NB4 (cell line): ENCODE measurements around the gene WNT3.

Experiments used
- MAX ChIP-seq: IDR thresholded peaks from 2 replicates; pipeline ENCODE4 v1.6.1; 2011; ENCODE audit warnings: low read depth, low read length
- POLR2A ChIP-seq: IDR thresholded peaks from 2 replicates; pipeline ENCODE4 v1.6.1; 2011; ENCODE audit warnings: mild to moderate bottlenecking; ENCODE audit not compliant: insufficient read length; ENCODE audit errors: extremely low read depth
- TF ChIP-seq, protein P1 (sequence below): IDR thresholded peaks from one replicate; pipeline ENCODE4 v1.5.1; 2012; ENCODE audit warnings: low read depth, low read length

DNA sequence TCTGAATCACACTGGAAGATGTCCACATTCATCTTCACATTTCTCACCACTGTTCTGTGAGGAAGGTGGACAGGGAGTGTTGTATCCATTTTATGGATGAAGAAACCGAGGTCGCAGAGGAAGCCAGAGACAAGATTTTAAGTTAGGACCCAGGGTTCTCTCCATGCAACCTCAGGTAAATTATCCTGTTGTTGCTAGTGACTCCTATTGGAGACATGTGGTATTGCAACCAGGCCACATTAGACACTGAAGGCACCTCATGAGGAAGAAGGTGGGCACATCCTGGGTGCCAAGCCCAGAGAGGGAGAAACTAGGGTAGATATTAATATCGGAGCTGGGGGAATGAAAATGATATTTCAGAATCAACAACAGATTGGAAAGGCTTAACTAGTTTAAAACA is 24.3 kb upstream of the WNT3 start:
- no peak for TF ChIP-seq POLR2A
- TF ChIP-seq, protein P1, sequence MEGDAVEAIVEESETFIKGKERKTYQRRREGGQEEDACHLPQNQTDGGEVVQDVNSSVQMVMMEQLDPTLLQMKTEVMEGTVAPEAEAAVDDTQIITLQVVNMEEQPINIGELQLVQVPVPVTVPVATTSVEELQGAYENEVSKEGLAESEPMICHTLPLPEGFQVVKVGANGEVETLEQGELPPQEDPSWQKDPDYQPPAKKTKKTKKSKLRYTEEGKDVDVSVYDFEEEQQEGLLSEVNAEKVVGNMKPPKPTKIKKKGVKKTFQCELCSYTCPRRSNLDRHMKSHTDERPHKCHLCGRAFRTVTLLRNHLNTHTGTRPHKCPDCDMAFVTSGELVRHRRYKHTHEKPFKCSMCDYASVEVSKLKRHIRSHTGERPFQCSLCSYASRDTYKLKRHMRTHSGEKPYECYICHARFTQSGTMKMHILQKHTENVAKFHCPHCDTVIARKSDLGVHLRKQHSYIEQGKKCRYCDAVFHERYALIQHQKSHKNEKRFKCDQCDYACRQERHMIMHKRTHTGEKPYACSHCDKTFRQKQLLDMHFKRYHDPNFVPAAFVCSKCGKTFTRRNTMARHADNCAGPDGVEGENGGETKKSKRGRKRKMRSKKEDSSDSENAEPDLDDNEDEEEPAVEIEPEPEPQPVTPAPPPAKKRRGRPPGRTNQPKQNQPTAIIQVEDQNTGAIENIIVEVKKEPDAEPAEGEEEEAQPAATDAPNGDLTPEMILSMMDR = peak; percentile 53
- TF ChIP-seq MAX = no peak
